H54 (cell line): ENCODE measurements around the gene MMP15.
A peak's percentile ranks its signal among the peaks of the same experiment; 100 is the strongest.

ENCODE experiments used
- DNase-seq: peaks from one replicate; pipeline ENCODE4 v3.0.0; 2011; ENCODE audit warnings: low spot score, mixed read lengths; ENCODE audit not compliant: insufficient read length
- FAIRE-seq: peaks from 3 replicates; lab custom pipeline; 2011; peaks lifted over from hg19 to GRCh38; lab: Jason Lieb, UNC
- POLR2A ChIP-seq: IDR thresholded peaks from 2 replicates; pipeline ENCODE4 v1.6.1; 2011; ENCODE audit warnings: low read depth, mild to moderate bottlenecking, low read length

Gene MMP15

GRCh38 chr16:58020628-58021521 is 4.7 kb upstream of the MMP15 start:
- DNase-seq (no peak), FAIRE-seq (no peak)
- no peak for TF ChIP-seq POLR2A

DNA sequence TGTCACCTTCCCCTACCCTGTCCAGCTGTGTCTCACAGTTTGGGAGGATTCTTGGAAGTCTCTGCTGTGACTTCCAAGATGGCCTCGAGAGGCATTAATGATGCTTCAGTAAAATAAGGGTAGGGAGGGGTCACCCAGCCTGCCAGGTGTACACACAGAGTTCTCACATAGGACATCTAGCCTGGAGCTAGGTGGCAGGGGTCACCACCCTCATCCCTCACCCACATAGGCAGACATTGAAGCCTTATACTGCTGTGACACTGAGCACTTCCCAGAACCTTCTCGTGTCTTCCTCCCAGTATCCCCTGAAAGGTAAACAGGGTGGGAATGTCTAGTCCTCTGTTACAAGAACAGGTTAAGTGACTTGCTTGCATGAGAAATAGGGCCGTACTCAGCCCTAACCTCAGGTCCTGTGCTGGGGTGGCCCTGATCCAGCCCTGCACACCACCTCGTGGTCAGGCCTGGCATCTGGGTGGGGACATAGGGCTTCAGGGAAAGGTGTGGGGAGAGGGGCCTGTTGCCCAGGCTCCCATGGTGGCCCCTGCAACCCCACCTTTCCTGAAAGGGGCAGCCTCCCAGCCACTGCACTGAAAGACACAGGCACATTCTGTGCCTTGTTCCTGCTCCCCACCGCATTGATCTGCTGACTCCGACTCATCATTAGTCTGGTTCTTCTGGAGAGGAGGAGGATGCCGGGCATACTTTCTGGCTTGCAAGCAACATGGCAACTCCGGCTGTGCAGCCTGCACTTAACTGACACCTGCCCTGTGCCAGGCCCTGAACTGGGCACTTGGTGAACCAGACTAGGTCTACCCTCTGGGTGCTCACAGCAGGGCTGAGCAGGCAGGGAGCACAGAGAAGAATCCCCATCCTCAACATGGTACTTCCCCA is 3.6 kb upstream of the MMP15 start:
- no peak for TF ChIP-seq POLR2A
- FAIRE-seq (no peak), DNase-seq (peak; percentile 65)

GRCh38 chr16:58022601-58023371 is 2.8 kb upstream of the MMP15 start:
- FAIRE-seq, result no peak
- TF ChIP-seq POLR2A, result no peak
- peak; percentile 79 for DNase-seq

- DNase-seq (no peak), FAIRE-seq (no peak)
Observed at GRCh38 chr16:58024486-58025350, 836 bp upstream of the MMP15 start.

GRCh38 chr16:58026139-58026704 is 668 bp downstream of the MMP15 start:
- TF ChIP-seq POLR2A, result no peak
- peak; percentile 58 for DNase-seq
- no peak for FAIRE-seq

More at GRCh38 chr16:58024486-58025350, 836 bp upstream of the MMP15 start:
- no peak for TF ChIP-seq POLR2A

DNA sequence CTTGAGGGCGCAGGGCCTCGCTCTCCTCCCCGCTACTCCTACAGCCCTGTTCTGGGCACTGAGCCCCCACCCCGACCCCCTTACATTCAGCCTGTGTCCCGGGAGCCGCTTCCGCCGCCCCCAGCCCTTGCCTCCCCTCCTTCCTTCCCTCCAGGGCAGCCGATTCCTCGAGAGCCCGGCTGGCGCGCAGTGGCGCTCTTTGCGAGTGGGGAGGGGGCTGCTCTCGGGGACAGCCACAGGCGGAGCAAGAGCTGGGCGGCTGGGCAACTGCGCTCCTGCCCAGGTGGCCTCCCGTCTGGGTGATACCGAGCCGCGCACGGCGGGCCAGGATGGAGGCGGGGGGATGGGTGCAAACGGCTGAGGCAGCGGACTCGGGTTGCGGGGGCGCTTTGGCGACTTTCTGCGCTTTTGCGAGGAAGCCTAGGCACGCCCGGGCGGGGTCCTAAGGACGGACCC is 1.2 kb downstream of the MMP15 start:
- no peak for DNase-seq
- TF ChIP-seq POLR2A, result no peak
- FAIRE-seq, result no peak

- FAIRE-seq (no peak), DNase-seq (no peak)
- TF ChIP-seq POLR2A, result no peak
Observed at GRCh38 chr16:58027161-58027915, 1.8 kb downstream of the MMP15 start.

DNA sequence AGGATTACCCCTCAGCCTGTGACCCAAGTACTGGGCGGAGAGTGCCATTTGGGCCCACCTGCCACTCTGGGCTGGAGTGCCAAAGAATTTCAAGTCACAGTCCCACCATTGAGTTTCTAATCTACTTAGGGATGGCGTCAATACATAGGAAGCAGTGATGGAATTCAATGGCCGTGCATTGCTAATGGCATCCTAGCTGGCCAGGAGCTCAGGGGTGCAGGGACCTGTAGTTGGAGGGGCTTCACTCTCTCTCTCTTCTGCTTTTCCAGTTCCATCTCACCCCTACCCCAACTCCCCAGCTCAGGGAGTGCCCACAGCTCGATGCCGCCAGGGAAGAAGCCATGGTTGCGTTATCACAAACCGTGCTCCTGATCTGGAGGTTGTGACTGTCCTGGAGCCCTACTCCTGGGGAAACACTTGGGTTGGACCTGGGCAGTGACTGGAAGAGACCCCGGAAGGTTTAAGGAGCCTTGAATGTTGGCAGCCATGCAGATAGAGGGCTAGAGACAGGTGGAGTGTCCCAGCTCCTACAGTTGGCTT is 2.4 kb downstream of the MMP15 start:
- FAIRE-seq, result no peak
- TF ChIP-seq POLR2A, result no peak
- DNase-seq, result no peak

DNA sequence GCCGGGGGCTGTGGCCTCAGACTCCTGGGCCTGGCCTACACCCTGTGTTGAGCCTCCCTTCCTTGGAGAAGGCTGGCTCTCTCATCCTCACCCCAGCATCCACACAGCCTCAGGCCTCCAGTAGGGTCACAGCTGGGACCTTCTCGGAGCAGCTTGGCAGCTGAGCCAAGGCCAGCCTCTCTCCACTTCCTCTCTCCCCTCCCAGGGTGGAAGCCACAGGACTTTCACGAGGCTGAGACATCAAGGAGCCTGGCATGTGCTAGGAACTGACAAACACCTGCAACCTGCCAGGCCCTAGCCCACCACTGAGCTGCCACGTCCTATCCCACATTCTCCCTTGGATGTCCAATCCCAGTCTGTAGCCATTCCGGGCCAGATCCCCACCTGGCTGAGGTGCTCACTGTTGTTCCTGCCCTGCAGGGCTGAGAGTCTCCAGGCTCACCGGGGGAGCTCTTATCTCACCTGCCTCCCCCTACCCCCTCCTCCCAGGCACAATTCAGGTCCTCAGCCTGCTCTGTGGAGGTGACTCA is 3.1 kb downstream of the MMP15 start:
- TF ChIP-seq POLR2A, result no peak
- no peak for DNase-seq
- no peak for FAIRE-seq

DNA sequence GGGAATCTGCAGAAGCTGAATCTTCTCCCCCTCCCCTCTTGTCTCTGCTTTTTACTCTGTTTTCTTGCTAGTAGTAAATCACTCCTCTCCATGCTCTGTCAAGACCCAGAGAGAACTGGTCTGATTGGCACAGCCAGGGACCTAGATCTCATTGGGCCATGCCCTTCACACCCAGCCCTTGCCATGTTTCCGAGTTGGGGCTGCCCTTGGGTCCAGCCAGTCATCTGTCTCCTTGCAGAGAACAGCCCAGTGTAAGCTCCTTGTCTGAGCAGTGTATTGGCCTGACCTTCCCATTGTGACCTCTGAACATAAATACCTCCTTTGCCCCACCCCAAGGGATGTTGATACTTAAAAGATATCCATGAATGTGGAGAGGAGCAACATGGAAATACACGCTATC is 3.9 kb downstream of the MMP15 start:
- no peak for DNase-seq
- TF ChIP-seq POLR2A, result no peak
- no peak for FAIRE-seq

DNA sequence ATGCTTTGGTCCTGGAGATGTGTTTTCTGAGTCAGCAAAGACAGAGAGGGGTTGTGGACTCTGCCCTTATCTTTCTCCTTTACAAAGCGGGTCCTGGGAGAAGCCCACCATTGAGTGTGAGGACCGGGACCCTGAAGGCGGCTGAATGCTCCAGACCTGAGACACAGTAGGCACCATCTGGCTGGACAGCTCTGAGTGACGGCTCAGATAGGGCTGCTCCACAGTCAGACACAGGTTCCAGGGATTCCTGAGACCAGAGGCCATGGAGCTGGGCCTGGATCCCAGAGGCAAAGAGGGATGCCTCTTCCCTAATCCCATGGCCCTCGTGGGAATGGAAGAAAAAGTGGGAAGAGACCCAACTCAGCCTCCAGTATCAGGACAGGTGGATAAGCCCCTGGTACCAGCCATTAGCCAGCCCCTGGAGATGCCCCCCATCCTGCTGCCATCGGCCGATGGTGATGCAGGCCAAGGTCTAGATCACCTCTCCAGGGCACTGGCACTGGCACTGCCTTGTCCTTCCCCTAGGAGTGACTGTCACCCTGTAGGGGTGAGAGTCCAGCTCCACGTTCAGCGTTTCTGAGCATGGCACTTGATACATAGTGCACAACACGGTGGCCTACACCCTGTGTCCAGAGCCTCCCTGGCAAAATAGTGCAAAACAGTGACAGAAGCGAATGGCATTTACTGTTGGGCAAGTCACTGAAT is 4.7 kb downstream of the MMP15 start:
- FAIRE-seq (no peak), DNase-seq (no peak)
- TF ChIP-seq POLR2A, result no peak
